GM19035 (cell line): ENCODE results near the gene TRAF3IP3.
A peak's percentile ranks its signal among the peaks of the same experiment; 100 is the strongest.

Experiments
- ATAC-seq: cut with Tn5 transposase; IDR thresholded peaks from one replicate; pipeline ENCODE4 v1.9.1; 2021; ENCODE audit not compliant: unreplicated experiment

TRAF3IP3 gene

DNA sequence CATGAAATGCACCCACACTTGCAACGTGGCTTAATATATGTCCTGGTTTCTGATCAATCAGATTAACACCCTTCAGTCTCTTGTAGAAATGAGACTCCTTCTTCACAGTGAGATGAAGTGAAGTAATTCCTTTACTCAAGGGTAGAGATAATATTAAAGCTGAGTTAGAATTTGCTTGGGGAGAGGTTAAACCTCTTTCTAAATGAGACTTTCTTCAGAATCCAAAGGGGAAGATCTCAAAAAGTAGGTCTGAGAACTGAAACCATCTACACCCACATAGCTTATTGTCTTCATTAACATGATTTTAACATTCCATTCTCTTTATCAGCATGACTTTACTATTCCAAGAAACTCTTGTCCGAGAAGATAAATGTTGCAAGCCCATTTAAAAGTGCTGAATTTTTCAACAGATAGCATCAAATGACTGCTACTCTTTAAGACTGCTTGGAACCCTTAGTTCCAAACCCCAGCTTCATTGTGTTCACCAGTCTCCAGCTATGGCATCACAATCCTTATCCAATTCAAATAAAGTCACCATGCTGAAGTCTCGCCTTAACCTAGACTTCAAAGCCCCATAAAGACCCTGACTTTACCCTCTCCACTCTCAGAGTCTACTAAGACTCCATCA is 19.2 kb upstream of the TRAF3IP3 start:
- no peak for ATAC-seq

GRCh38 chr1:209737118-209737505 is 18.7 kb upstream of the TRAF3IP3 start:
- ATAC-seq, result no peak

DNA sequence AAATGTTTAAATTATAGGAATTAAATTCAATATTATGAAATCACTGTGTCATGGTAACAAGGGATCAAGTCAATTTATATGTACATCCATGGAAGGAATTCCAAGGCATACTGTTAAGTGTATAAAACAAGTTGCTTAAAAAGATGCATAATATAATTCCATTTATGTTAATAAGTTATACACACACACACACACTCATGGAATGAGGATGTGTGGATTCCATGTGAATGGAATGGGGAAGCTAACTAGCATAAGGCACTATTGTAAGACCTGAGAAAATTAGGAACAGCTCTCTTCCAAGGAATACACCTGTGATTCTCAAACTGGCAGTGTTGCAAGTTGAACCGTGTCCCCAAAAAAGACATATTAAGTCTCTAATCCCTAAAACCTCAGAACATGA is 17.6 kb upstream of the TRAF3IP3 start:
- ATAC-seq, result no peak

DNA sequence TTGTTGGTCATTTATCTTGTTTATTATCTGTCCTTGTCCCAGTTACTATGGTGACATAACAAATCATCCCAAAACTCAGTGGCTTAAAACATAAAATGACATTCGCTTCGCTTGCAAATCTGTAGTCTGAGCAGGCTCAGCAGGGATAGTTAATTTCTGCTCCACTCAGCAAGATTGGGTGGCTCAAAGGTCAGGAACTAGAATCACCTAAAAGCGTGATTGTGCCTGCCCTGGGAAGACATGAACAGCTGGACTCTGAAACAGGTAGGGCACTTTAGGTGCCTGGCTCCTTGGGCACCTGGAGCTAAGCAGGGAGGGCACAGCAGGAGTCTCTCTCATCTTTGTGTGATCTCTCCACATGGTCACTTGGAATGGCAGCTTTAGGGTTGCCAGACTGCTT is 14.7 kb upstream of the TRAF3IP3 start:
- ATAC-seq, result no peak

GRCh38 chr1:209741889-209742288 is 14.0 kb upstream of the TRAF3IP3 start:
- ATAC-seq, result no peak

GRCh38 chr1:209742409-209743144 is 13.3 kb upstream of the TRAF3IP3 start:
- ATAC-seq, result no peak

DNA sequence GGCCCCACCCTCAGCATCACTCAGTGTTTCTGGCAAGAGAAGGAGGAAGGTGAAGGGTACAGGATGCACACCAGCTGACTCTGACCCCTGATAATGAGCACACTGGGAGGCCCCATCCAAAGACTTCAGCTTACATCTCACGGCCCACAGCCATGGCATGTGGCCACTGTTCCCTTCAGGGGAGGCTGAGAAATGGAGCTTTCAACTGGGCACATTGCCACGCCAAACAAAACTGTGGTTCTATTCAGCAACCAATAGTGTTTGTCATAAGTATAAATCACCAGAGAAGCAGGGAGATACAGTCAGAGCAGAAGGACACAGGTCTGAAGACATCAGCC is 12.7 kb upstream of the TRAF3IP3 start:
- no peak for ATAC-seq

DNA sequence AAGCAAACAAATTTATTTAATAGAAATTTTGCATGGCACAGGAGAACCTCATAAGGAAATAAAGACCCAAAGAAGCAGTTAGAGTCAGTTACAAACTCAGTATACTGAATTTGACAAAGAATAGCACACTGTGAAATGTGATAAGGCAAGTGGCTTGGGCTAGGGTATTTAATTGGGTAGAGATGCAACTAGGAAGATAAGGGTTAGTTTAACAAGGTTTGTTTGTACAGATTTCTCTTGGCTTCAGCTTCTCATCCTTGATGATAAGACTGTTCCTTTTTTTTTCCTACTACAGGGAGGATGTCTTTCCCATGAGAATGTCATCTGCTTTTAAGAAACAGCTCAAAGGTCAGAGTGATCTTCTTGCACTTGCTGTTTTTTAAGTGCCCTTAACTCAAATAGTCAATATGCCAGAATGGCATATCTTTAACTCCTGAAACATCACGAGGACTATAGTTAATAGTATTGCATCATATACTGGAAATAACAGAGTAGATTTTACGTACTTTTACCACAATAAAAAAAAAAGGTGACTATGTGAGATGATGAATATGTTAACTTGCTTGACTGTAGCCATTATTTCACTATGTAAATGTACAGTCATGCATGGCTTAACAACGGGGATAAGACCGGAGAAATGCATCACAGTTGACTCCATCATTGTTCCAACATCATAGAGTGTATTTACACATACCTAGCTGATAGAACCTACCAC is 9.2 kb upstream of the TRAF3IP3 start:
- no peak for ATAC-seq

GRCh38 chr1:209747580-209748262 is 8.1 kb upstream of the TRAF3IP3 start:
- peak; percentile 73 for ATAC-seq

DNA sequence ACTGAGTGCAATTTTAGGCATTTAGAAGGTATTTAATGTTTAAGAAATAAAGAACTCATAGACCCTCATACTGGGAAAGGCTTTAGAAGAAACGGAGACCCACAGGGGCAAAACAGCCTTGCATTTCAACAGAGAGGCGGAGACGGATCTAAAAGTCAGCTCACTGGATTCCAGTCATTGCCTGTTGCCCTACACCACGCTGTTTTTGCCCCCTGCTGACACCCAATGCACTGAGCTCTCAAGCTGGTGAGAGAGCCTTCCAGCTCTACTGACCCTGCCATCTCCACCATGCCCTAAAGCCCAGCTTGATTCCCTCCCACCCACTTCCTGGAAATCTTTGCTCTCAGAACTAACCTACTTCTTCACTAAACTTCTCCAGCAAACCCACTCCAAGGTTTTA is 7.2 kb upstream of the TRAF3IP3 start:
- ATAC-seq, result no peak

GRCh38 chr1:209749205-209749604 is 6.6 kb upstream of the TRAF3IP3 start:
- ATAC-seq, result no peak

DNA sequence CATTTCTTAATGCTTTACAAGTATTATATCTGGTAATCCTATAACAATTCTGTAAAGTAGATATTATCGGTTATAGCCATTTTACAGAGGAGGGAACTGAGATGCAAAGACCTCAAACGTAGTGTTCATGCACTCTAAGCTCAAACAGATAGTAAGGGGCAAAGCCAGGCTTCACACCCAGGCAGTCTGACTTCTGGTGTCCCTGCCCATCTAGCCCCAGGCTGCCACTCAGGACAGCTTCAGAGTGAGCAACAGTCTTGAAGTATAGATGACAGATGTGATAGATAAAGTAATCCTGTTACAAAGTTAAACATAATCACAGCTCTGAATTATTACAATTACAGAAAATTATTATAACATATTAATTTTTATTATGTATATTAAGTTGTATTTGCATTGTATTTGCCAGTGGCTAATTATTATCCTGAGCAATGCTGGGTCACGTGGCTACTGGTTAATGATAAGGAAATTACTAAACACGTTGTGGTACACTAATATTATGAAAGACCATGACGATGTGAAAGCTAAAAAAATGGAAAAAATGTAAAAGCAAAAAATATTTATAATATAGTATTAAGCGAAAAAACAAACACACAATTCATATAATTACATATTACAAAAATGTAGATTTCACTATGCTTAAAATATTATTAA is 6.1 kb upstream of the TRAF3IP3 start:
- no peak for ATAC-seq

GRCh38 chr1:209751627-209752231 is 4.1 kb upstream of the TRAF3IP3 start:
- peak; percentile 41 for ATAC-seq

DNA sequence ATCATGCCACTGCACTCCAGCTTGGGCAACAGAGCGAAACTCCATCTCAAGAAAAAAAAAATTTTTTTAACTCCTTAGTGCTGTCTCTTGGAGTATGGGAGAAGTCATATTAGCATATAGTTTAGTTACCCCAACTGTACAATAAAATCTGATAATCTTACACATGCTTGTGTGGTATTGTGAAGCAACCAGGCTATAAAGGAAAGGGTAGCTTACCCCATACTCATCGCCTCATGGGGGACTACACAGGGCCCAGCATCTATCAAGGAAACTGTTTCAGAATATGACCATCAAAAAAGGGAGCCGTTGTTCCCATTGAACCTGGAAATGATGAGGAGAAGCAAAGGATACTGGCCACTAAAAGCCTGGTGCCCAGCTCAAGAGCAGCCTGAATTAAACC is 3.0 kb upstream of the TRAF3IP3 start:
- no peak for ATAC-seq

GRCh38 chr1:209755256-209755655 is 597 bp upstream of the TRAF3IP3 start:
- ATAC-seq, result no peak

- peak; percentile 33 for ATAC-seq
Observed at GRCh38 chr1:209756615-209757445, 977 bp downstream of the TRAF3IP3 start.

DNA sequence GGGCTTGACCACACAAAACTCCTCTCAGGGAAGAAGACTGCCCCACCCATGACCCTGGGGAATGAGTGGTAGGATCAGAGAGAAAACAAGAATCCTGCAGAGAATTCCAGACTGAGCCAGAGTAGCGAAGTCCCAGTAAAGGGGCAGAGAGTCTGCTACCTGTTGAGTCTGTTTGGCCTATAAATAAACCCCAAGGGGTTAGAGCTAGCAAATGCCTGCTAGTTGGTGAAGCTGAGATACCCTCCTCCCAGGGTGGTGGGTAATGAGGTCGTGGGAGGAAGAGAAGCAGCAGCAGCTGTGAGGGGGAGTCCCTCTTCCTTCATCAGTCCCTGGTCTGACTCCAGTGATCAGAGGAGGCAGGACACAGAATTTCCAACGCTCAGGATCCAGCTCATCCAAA is 2.5 kb downstream of the TRAF3IP3 start:
- ATAC-seq, result no peak

DNA sequence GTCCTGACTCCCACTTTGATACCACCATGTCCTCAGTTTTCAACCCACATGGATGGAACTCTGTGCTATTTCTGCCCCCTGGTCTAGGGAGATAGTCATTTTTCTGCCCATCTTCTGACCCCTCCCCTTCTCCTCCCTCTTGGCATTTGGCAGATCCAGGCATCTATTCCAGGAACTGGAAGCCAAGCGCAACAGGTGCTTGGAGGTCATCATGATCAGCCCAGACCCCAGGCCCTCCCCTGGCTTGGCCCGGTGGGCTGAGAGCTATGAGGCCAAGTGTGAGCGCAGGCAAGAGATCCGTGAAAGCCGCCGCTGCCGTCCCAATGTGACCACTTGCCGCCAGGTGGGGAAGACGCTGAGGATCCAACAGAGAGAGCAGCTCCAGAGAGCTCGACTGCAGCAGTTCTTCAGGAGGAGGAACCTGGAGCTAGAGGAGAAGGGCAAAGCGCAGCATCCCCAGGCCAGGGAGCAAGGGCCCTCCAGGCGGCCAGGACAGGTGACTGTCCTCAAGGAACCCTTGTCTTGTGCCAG is 4.0 kb downstream of the TRAF3IP3 start:
- no peak for ATAC-seq

DNA sequence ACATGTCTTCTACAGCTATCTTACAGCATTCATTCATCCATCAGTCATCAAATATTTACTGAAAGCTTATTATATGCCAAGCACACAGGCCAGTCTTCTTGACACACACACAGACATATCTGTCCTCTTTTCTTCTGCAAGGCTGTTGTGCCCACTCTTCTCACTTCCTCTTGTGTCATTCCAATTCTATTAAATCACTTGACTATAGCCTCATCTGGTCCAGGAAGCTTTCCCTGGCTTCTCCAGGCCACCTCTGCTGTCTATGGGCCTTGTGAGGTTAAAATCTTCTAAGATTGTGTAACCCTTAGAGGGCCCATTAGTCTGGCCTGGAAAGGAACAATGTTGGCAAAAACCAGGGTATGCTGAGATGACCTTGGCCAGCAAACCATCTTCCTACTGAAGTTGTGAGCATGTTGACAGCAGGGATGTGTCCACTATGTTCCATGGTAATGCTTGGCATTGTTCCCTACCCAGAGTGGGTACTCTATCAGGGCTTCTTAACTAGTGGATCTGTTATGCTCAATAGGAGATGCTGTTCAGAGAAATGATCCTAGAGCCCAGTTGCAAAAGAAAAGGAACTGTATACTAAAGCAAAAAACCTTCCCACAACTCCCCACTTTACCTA is 5.3 kb downstream of the TRAF3IP3 start:
- ATAC-seq, result no peak
